Measurements from ENCODE around the gene CXCL6.

DNA sequence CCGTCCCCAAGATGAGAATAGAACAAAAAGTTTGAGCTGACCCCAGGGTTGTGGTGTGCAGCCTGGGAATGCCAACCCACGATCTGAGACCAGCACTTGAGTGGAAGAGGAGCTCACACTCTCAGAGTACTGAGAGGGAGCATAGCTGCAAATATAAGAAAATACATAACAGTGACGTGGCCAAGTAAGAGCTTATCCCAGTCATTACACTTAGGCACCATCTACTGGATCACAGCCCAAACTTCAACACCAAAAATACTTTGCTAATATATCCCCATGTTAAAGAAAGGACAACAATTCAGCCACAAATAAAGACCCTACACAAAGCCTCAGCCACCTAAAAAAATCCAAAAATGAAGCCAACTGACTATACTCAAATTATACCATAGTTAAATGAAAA lies 33.3 kb upstream of the CXCL6 start:
- TF ChIP-seq, protein P1, sequence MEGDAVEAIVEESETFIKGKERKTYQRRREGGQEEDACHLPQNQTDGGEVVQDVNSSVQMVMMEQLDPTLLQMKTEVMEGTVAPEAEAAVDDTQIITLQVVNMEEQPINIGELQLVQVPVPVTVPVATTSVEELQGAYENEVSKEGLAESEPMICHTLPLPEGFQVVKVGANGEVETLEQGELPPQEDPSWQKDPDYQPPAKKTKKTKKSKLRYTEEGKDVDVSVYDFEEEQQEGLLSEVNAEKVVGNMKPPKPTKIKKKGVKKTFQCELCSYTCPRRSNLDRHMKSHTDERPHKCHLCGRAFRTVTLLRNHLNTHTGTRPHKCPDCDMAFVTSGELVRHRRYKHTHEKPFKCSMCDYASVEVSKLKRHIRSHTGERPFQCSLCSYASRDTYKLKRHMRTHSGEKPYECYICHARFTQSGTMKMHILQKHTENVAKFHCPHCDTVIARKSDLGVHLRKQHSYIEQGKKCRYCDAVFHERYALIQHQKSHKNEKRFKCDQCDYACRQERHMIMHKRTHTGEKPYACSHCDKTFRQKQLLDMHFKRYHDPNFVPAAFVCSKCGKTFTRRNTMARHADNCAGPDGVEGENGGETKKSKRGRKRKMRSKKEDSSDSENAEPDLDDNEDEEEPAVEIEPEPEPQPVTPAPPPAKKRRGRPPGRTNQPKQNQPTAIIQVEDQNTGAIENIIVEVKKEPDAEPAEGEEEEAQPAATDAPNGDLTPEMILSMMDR (IDR thresholded peaks at IDR 0.05), result no peak
- TF ChIP-seq ZFX (IDR thresholded peaks at IDR 0.05; ENCODE audit: borderline replicate concordance), result no peak

Data from 22Rv1 (cell line).